ENCODE results near the gene PTPN9.

DNA sequence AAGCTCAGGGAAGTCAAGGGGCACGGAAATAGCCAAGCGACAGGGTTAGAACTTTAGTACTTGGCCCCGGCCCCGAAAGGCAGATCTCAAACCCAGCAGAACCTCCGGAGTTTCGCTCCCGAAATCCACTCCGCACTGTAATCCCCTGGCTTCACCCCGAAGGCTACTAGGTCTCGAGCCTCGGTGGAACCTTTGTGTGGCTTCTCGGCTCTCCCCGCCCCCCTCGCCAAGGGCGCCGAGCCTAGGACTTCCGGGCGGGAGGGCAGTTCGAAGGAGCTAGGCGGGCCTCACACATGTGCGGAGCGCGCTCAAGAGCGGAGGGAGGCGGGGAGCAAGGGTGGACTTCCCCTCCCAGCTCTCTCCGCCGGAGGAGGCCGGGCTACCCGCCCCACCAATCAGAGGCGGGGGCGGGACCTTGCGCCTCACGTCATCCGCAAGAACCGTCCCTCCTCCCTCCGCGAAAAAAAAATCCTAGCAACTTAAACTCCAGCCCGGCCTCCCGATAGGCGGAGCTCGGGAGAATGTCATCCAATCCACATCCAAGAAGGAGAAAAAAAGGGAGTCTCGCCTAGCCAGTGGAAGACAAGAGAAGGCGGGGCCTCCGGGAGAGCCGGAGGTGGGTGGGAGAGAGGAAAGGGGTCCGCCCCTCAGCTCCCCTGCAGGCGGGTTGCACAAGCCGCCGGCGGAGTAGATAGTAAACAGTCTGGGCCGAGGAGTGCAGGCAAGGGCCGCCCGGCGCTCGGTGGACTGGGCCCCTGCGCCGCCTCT, 125.2 kb downstream of the PTPN9 start:
- TF ChIP-seq POLR2A (IDR thresholded peaks at IDR 0.05; ENCODE audit: insufficient read depth in 1 of 2, low read depth in 2 of 2, low read length in 2 of 2) (peak in 1 of 2 experiments; percentile 62; a peak in 2 of 4 replicates), CREM (IDR thresholded peaks at IDR 0.05) (peak; percentile 75), CREM (CRISPR knock-in tag; IDR thresholded peaks at IDR 0.05) (no peak), ZNF577 (CRISPR knock-in tag; IDR thresholded peaks at IDR 0.05; ENCODE audit: borderline replicate concordance, low read depth) (no peak), CENPX (CRISPR knock-in tag; IDR thresholded peaks at IDR 0.05) (no peak), PHF8 (CRISPR knock-in tag; IDR thresholded peaks at IDR 0.05) (peak; percentile 61), NFE2L1 (CRISPR knock-in tag; IDR thresholded peaks at IDR 0.05; ENCODE audit: borderline replicate concordance) (no peak)
- TF ChIP-seq, protein P1, sequence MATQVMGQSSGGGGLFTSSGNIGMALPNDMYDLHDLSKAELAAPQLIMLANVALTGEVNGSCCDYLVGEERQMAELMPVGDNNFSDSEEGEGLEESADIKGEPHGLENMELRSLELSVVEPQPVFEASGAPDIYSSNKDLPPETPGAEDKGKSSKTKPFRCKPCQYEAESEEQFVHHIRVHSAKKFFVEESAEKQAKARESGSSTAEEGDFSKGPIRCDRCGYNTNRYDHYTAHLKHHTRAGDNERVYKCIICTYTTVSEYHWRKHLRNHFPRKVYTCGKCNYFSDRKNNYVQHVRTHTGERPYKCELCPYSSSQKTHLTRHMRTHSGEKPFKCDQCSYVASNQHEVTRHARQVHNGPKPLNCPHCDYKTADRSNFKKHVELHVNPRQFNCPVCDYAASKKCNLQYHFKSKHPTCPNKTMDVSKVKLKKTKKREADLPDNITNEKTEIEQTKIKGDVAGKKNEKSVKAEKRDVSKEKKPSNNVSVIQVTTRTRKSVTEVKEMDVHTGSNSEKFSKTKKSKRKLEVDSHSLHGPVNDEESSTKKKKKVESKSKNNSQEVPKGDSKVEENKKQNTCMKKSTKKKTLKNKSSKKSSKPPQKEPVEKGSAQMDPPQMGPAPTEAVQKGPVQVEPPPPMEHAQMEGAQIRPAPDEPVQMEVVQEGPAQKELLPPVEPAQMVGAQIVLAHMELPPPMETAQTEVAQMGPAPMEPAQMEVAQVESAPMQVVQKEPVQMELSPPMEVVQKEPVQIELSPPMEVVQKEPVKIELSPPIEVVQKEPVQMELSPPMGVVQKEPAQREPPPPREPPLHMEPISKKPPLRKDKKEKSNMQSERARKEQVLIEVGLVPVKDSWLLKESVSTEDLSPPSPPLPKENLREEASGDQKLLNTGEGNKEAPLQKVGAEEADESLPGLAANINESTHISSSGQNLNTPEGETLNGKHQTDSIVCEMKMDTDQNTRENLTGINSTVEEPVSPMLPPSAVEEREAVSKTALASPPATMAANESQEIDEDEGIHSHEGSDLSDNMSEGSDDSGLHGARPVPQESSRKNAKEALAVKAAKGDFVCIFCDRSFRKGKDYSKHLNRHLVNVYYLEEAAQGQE (IDR thresholded peaks at IDR 0.05; ENCODE audit: borderline replicate concordance in 1 of 2, low read depth in 1 of 2, low read length in 2 of 2): peak in 1 of 2 experiments; percentile 49; a peak in 1 of 4 replicates

Data from HepG2 (cell line).